ENCODE results near the gene C1orf232. TPM values are rescaled to one million over a fixed set of nuclear protein-coding genes. Genes with fewer than 3 reads are reported as not detected.
A peak's percentile ranks its signal among the peaks of the same experiment; 100 is the strongest.

C1orf232 gene
- total and polyA plus RNA-seq, 2 of the 13 experiments (the other 11 are each of a cell fraction or from before 2014, with no cell fraction given), result not detected

DNA sequence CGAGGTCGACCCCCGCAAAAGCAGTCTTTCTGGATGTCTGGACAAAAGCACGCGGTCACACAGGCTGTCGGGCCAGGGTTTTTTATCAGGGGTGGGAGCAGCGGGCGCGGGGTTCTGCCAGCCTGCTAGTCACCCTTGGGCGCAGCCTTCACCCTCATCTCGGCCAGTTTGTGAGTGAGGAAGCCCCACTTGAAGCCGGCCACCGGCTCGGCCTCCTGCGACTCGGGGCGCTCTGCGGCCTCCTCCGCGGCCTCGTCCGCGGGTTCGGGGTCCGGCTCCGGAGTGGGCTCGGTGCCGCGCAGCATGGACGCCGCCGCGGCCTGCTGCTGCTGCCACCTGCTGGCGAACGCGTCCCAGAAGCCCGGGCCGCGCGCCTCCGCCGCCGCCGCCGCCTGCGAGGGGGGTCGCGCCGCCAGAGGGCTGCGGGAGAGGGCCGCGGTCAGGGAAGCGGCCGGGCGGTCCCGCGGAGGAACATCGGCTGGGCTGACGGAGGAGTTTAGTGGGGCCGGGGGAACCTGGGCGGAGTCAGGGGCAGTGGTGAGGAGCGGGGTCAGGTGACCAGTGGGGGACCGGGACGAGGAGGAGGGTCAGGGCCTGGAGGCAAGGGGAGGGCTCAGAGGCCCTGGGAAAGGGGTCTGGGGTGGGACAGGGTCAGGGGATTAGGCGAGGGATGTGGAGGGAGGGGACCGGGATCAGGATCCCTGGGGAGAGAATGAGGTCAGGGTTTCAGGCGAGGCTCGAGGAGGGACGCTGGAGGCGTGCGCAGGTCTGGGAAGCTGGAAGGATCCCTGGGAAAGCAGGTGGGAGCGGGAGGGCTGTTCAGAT is 4.5 kb downstream of the C1orf232 start (continued):
- TF ChIP-seq, protein P1, sequence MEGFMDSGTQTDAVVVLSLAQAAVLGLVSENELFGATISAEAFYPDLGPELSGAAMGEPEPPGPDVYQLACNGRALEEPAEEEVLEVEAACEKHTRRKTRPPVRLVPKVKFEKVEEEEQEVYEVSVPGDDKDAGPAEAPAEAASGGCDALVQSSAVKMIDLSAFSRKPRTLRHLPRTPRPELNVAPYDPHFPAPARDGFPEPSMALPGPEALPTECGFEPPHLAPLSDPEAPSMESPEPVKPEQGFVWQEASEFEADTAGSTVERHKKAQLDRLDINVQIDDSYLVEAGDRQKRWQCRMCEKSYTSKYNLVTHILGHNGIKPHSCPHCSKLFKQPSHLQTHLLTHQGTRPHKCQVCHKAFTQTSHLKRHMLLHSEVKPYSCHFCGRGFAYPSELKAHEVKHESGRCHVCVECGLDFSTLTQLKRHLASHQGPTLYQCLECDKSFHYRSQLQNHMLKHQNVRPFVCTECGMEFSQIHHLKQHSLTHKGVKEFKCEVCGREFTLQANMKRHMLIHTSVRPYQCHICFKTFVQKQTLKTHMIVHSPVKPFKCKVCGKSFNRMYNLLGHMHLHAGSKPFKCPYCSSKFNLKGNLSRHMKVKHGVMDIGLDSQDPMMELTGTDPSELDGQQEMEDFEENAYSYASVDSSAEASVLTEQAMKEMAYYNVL (CRISPR knock-in tag; IDR thresholded peaks at IDR 0.05; ENCODE audit: borderline replicate concordance), result 0 out of 2 replicates have a peak, but pooled peaks have one; percentile 25
- peak; percentile 28; the same call in 1 of the 2 replicates for TF ChIP-seq ZNF563 (CRISPR knock-in tag; IDR thresholded peaks at IDR 0.05)
- TF ChIP-seq ZNF160 (CRISPR knock-in tag; IDR thresholded peaks at IDR 0.05), result no peak
- TF ChIP-seq, protein P2, sequence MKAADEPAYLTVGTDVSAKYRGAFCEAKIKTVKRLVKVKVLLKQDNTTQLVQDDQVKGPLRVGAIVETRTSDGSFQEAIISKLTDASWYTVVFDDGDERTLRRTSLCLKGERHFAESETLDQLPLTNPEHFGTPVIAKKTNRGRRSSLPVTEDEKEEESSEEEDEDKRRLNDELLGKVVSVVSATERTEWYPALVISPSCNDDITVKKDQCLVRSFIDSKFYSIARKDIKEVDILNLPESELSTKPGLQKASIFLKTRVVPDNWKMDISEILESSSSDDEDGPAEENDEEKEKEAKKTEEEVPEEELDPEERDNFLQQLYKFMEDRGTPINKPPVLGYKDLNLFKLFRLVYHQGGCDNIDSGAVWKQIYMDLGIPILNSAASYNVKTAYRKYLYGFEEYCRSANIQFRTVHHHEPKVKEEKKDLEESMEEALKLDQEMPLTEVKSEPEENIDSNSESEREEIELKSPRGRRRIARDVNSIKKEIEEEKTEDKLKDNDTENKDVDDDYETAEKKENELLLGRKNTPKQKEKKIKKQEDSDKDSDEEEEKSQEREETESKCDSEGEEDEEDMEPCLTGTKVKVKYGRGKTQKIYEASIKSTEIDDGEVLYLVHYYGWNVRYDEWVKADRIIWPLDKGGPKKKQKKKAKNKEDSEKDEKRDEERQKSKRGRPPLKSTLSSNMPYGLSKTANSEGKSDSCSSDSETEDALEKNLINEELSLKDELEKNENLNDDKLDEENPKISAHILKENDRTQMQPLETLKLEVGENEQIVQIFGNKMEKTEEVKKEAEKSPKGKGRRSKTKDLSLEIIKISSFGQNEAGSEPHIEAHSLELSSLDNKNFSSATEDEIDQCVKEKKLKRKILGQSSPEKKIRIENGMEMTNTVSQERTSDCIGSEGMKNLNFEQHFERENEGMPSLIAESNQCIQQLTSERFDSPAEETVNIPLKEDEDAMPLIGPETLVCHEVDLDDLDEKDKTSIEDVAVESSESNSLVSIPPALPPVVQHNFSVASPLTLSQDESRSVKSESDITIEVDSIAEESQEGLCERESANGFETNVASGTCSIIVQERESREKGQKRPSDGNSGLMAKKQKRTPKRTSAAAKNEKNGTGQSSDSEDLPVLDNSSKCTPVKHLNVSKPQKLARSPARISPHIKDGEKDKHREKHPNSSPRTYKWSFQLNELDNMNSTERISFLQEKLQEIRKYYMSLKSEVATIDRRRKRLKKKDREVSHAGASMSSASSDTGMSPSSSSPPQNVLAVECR (CRISPR knock-in tag; IDR thresholded peaks at IDR 0.05; ENCODE audit: borderline replicate concordance), result peak; percentile 10; the same call in 1 of the 2 replicates
- peak; percentile 16; the same call in 1 of the 2 replicates for TF ChIP-seq ZNF501 (CRISPR knock-in tag; IDR thresholded peaks at IDR 0.05)
- TF ChIP-seq, protein P3, sequence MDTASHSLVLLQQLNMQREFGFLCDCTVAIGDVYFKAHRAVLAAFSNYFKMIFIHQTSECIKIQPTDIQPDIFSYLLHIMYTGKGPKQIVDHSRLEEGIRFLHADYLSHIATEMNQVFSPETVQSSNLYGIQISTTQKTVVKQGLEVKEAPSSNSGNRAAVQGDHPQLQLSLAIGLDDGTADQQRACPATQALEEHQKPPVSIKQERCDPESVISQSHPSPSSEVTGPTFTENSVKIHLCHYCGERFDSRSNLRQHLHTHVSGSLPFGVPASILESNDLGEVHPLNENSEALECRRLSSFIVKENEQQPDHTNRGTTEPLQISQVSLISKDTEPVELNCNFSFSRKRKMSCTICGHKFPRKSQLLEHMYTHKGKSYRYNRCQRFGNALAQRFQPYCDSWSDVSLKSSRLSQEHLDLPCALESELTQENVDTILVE (CRISPR knock-in tag; IDR thresholded peaks at IDR 0.05), result no peak
- no peak for TF ChIP-seq ZNF234 (CRISPR knock-in tag; conservative IDR thresholded peaks at IDR 0.05)
- no peak for TF ChIP-seq DMAP1 (CRISPR knock-in tag; IDR thresholded peaks at IDR 0.05)
- TF ChIP-seq FOXJ3 (CRISPR knock-in tag; IDR thresholded peaks at IDR 0.05; ENCODE audit: borderline replicate concordance), result no peak
- no peak for TF ChIP-seq ZZZ3 (CRISPR knock-in tag; IDR thresholded peaks at IDR 0.05; ENCODE audit: borderline replicate concordance)
- no peak for TF ChIP-seq NBN (conservative IDR thresholded peaks at IDR 0.05)
- TF ChIP-seq GABPB1 (CRISPR knock-in tag; IDR thresholded peaks at IDR 0.05), result peak; percentile 38; the same call in 1 of the 2 replicates
- no peak for TF ChIP-seq ZNF138 (CRISPR knock-in tag; IDR thresholded peaks at IDR 0.05; ENCODE audit: low read depth)
- TF ChIP-seq, protein P4, sequence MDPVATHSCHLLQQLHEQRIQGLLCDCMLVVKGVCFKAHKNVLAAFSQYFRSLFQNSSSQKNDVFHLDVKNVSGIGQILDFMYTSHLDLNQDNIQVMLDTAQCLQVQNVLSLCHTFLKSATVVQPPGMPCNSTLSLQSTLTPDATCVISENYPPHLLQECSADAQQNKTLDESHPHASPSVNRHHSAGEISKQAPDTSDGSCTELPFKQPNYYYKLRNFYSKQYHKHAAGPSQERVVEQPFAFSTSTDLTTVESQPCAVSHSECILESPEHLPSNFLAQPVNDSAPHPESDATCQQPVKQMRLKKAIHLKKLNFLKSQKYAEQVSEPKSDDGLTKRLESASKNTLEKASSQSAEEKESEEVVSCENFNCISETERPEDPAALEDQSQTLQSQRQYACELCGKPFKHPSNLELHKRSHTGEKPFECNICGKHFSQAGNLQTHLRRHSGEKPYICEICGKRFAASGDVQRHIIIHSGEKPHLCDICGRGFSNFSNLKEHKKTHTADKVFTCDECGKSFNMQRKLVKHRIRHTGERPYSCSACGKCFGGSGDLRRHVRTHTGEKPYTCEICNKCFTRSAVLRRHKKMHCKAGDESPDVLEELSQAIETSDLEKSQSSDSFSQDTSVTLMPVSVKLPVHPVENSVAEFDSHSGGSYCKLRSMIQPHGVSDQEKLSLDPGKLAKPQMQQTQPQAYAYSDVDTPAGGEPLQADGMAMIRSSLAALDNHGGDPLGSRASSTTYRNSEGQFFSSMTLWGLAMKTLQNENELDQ (CRISPR knock-in tag; IDR thresholded peaks at IDR 0.05; ENCODE audit: borderline replicate concordance), result no peak
- no peak for TF ChIP-seq ZSCAN20 (CRISPR knock-in tag; IDR thresholded peaks at IDR 0.05; ENCODE audit: borderline replicate concordance)
- peak; percentile 78 for TF ChIP-seq RAD21 (CRISPR knock-in tag; IDR thresholded peaks at IDR 0.05)
- no peak for TF ChIP-seq ZSCAN30 (CRISPR knock-in tag; IDR thresholded peaks at IDR 0.05)
- TF ChIP-seq ZNF33A (CRISPR knock-in tag; IDR thresholded peaks at IDR 0.05; ENCODE audit: borderline replicate concordance), result no peak
- peak; percentile 16 for TF ChIP-seq HNRNPK (IDR thresholded peaks at IDR 0.05; ENCODE audit: low read depth, low read length, poor library complexity, severe bottlenecking)

All from HepG2 (cell line).